ENCODE measurements around the gene CSNK1G1. TPM values are rescaled to one million over a fixed set of nuclear protein-coding genes. Genes with fewer than 3 reads are reported as not detected.

CSNK1G1 gene
- total and polyA plus RNA-seq, 2 of the 8 experiments (the other 6 are each of a cell fraction or from before 2014, with no cell fraction given), result 6.0 to 12.9 TPM

- Histone ChIP-seq H4K91ac (replicated peaks; ENCODE audit: insufficient read length, low read length) (no peak overlapping the region), H2BK12ac (ENCODE audit: low read depth, low read length) (no peak overlapping the region), H3K9ac (replicated peaks in 1 of 4; ENCODE audit: extremely low read depth in 1 of 4, low read depth in 3 of 4, low read length in 3 of 4) (no peak overlapping the region), H3K23ac (ENCODE audit: insufficient read length) (no peak overlapping the region), H3K79me1 (ENCODE audit: low read depth, low read length) (no peaks in the 10 kb centered on the region; the same call in 1 of the 2 replicates), H3K9me3 (ENCODE audit: insufficient read depth in 2 of 2, low read depth in 1 of 2, low read length in 1 of 2) (no peaks in the 10 kb centered on the region), H2BK15ac (ENCODE audit: low read length) (no peak overlapping the region), H3K36me3 (ENCODE audit: control insufficient read depth in 2 of 4, insufficient read depth in 4 of 4, low read length in 3 of 4) (peaks cover 2 to 42% (median 10%) of the 10 kb centered on the region in 4 experiments; a peak in 6 of 8 replicates), H2AFZ (ENCODE audit: low read length) (no peak overlapping the region), H4K20me1 (replicated peaks in 1 of 2; ENCODE audit: control insufficient read depth in 1 of 2, insufficient read depth in 2 of 2, low read length in 2 of 2) (peaks cover 0 to 3% of the 10 kb centered on the region in 2 experiments), H3K27ac (ENCODE audit: low read depth, low read length) (no peak overlapping the region), H3K4me2 (ENCODE audit: insufficient read depth in 1 of 2, low read depth in 2 of 2, low read length in 2 of 2) (no peak overlapping the region), H2BK20ac (ENCODE audit: low read length) (no peak overlapping the region), H2BK5ac (ENCODE audit: low read depth, low read length) (no peak overlapping the region), H3K18ac (ENCODE audit: extremely low read depth, low read length) (no peak overlapping the region), H2BK120ac (replicated peaks; ENCODE audit: low read depth, low read length) (no peak overlapping the region), H3K14ac (ENCODE audit: insufficient read length) (no peak overlapping the region), H4K8ac (ENCODE audit: extremely low read depth, insufficient read depth, low read length) (no peak overlapping the region), H3K23me2 (ENCODE audit: low read depth, low read length) (no peaks in the 10 kb centered on the region), H3K4ac (replicated peaks; ENCODE audit: insufficient read length, low read depth, low read length) (no peak overlapping the region), H2AK5ac (ENCODE audit: low read depth, low read length) (no peak overlapping the region), H3K79me2 (ENCODE audit: control insufficient read depth in 1 of 2, insufficient read depth in 2 of 2, low read length in 2 of 2) (no peaks in the 10 kb centered on the region), H3K56ac (replicated peaks; ENCODE audit: insufficient read length, low read depth, low read length) (no peak overlapping the region), H3K4me3 (ENCODE audit: extremely low read depth in 1 of 4, insufficient read depth in 2 of 4, low read depth in 3 of 4, low read length in 4 of 4) (no peak overlapping the region), H3K4me1 (replicated peaks in 1 of 4; ENCODE audit: control insufficient read depth in 3 of 4, insufficient read depth in 4 of 4, low read length in 3 of 4) (no peaks in the 10 kb centered on the region), H4K5ac (ENCODE audit: insufficient read length, low read depth, low read length) (no peak overlapping the region), H3K27me3 (replicated peaks in 1 of 4; ENCODE audit: control insufficient read depth in 3 of 4, extremely low read depth in 1 of 4, insufficient read depth in 3 of 4, low read length in 3 of 4) (no peaks in the 10 kb centered on the region)
- FAIRE-seq, result no peak
- ChIA-PET POLR2A (ENCODE audit: partially characterized antibody) (interaction anchor here (1.3 kb wide), 1 partner anchor 24 kb away, joined by 3 read pairs; the partner anchor contains the start of gene CIAO2A), CTCF (ENCODE audit: partially characterized antibody) (interaction anchor here (1.7 to 2.2 kb wide), 3 partner anchors 16 to 36 kb away, joined by 3 to 5 read pairs (median 4); no protein-coding TSS in a partner anchor)
- 92% methylated on average over 5 of the region's 5 CpGs; no CpG with 5 or more reads in 1 of the 2 experiments for WGBS, 2 experiments (ENCODE audit: extremely low coverage in 1 of 2, insufficient coverage in 1 of 2, insufficient read length in 1 of 2, insufficient replicate concordance in 2 of 2, low coverage in 1 of 2, low lambda C conversion rate in 2 of 2, missing lambda C conversion rate in 1 of 2)
- no peak for TF ChIP-seq USF2 (IDR thresholded peaks at IDR 0.05; ENCODE audit: low read length)
- TF ChIP-seq SUZ12 (IDR thresholded peaks at IDR 0.05; ENCODE audit: low read length), result no peak
- DNase-seq (ENCODE audit: low read depth in 1 of 2, low spot score in 2 of 2), result no peak
Observed at GRCh38 chr15:64117759-64118487, 238.1 kb downstream of the CSNK1G1 start.
